ENCODE data around the gene REEP2. TPM values are rescaled to one million over a fixed set of nuclear protein-coding genes. Genes with fewer than 3 reads are reported as not detected.

Gene REEP2
- polyA plus RNA-seq, 3 donors from 2014 or later, result 0.11 to 0.48 TPM; not detected in 1

GRCh38 chr5:138440159-138441073 lies 1.6 kb downstream of the REEP2 start:
- Mint-ChIP-seq H3K9me3 (no peaks in the 10 kb centered on the region), H3K4me3 (peak overlapping the region; percentile 55 to 87 (median 68)), H3K27me3 (ENCODE audit: low read depth in 3 of 3) (peaks cover 0 to 4% (median 3%) of the 10 kb centered on the region in 3 donors), H3K36me3 (peaks cover 0 to 8% (median 1%) of the 10 kb centered on the region in 3 donors), H3K27ac (peak overlapping the region in 4 of 6 donors; percentile 35 to 72 (median 62)), H3K4me1 (peaks cover 16 to 26% of the 10 kb centered on the region in 2 donors)
- DNase-seq, result no peak

GRCh38 chr5:138441221-138441620 lies 2.4 kb downstream of the REEP2 start:
- no peak for DNase-seq
- no peaks in the 10 kb centered on the region for H3K36me3 Mint-ChIP-seq
- H3K4me1 Mint-ChIP-seq, result peaks cover 16 to 26% of the 10 kb centered on the region in 2 donors
- no peak overlapping the region for H3K4me3 Mint-ChIP-seq
- no peak overlapping the region for H3K27ac Mint-ChIP-seq
- H3K27me3 Mint-ChIP-seq (ENCODE audit: low read depth in 3 of 3), result peaks cover 0 to 4% (median 3%) of the 10 kb centered on the region in 3 donors
- no peaks in the 10 kb centered on the region for H3K9me3 Mint-ChIP-seq

GRCh38 chr5:138444078-138444773 lies 5.4 kb downstream of the REEP2 start:
- no peak overlapping the region for H3K4me3 Mint-ChIP-seq

GRCh38 chr5:138444774-138445546 lies 6.1 kb downstream of the REEP2 start:
- Mint-ChIP-seq H3K4me3 (no peak overlapping the region), H3K27ac (peak overlapping the region in 1 of 6 donors; percentile 49), H3K9me3 (no peaks in the 10 kb centered on the region), H3K36me3 (no peaks in the 10 kb centered on the region), H3K27me3 (ENCODE audit: low read depth in 3 of 3) (peaks cover 2 to 5% (median 2%) of the 10 kb centered on the region in 3 donors), H3K4me1 (peaks cover 6 to 8% of the 10 kb centered on the region in 2 donors)
- no peak for DNase-seq

More at GRCh38 chr5:138444078-138444773, 5.4 kb downstream of the REEP2 start:
- H3K4me1 Mint-ChIP-seq, result peaks cover 6 to 11% of the 10 kb centered on the region in 2 donors
- DNase-seq, result no peak
- peaks cover 2 to 5% (median 4%) of the 10 kb centered on the region in 3 donors for H3K27me3 Mint-ChIP-seq (ENCODE audit: low read depth in 3 of 3)
- peak overlapping the region in 1 of 6 donors; percentile 49 for H3K27ac Mint-ChIP-seq
- H3K9me3 Mint-ChIP-seq, result no peaks in the 10 kb centered on the region
- H3K36me3 Mint-ChIP-seq, result no peaks in the 10 kb centered on the region

GRCh38 chr5:138445547-138446271 lies 6.9 kb downstream of the REEP2 start:
- Mint-ChIP-seq H3K27ac (no peak overlapping the region), H3K4me1 (peaks cover 5 to 6% of the 10 kb centered on the region in 2 donors), H3K9me3 (no peaks in the 10 kb centered on the region), H3K27me3 (ENCODE audit: low read depth in 3 of 3) (peaks cover 2 to 5% (median 3%) of the 10 kb centered on the region in 3 donors), H3K4me3 (no peak overlapping the region), H3K36me3 (no peaks in the 10 kb centered on the region)
- no peak for DNase-seq

- DNase-seq, result no peak
- peaks cover 5 to 6% of the 10 kb centered on the region in 2 donors for H3K4me1 Mint-ChIP-seq
- H3K4me3 Mint-ChIP-seq, result no peak overlapping the region
- no peaks in the 10 kb centered on the region for H3K36me3 Mint-ChIP-seq
- H3K27me3 Mint-ChIP-seq (ENCODE audit: low read depth in 3 of 3), result peaks cover 2 to 9% (median 3%) of the 10 kb centered on the region in 3 donors
- H3K27ac Mint-ChIP-seq, result peak overlapping the region in 2 of 6 donors; percentile 40 to 71
- H3K9me3 Mint-ChIP-seq, result no peaks in the 10 kb centered on the region
These were observed 9.2 kb downstream of the REEP2 start for GRCh38 chr5:138448070-138448469.

- Mint-ChIP-seq H3K27ac (peak overlapping the region in 2 of 6 donors; percentile 40 to 46), H3K36me3 (no peaks in the 10 kb centered on the region), H3K4me1 (peaks cover 5 to 6% of the 10 kb centered on the region in 2 donors), H3K4me3 (no peak overlapping the region), H3K27me3 (ENCODE audit: low read depth in 3 of 3) (peaks cover 2 to 9% (median 3%) of the 10 kb centered on the region in 3 donors), H3K9me3 (no peaks in the 10 kb centered on the region)
- DNase-seq, result no peak
These were observed 9.9 kb downstream of the REEP2 start for GRCh38 chr5:138448481-138449398.

- peaks cover 5 to 6% of the 10 kb centered on the region in 2 donors for H3K4me1 Mint-ChIP-seq
- H3K36me3 Mint-ChIP-seq, result no peaks in the 10 kb centered on the region
- H3K27ac Mint-ChIP-seq, result peak overlapping the region in 3 of 6 donors; percentile 28 to 84 (median 77)
- no peaks in the 10 kb centered on the region for H3K9me3 Mint-ChIP-seq
- DNase-seq, result peak; percentile 78 to 79 (median 78)
- H3K27me3 Mint-ChIP-seq (ENCODE audit: low read depth in 3 of 3), result peaks cover 2 to 9% (median 3%) of the 10 kb centered on the region in 3 donors
- H3K4me3 Mint-ChIP-seq, result peak overlapping the region in 2 of 5 donors; percentile 30 to 60
These were observed 10.8 kb downstream of the REEP2 start for GRCh38 chr5:138449501-138450239.

- Mint-ChIP-seq H3K4me1 (peaks cover 5 to 6% of the 10 kb centered on the region in 2 donors), H3K9me3 (no peaks in the 10 kb centered on the region), H3K4me3 (no peak overlapping the region), H3K36me3 (no peaks in the 10 kb centered on the region), H3K27ac (no peak overlapping the region), H3K27me3 (ENCODE audit: low read depth in 3 of 3) (peaks cover 2 to 9% (median 2%) of the 10 kb centered on the region in 3 donors)
- DNase-seq, result no peak
These were observed 12.1 kb downstream of the REEP2 start for GRCh38 chr5:138450971-138451370.

GRCh38 chr5:138452720-138453119 lies 13.9 kb downstream of the REEP2 start:
- Mint-ChIP-seq H3K4me1 (peaks cover 7 to 9% of the 10 kb centered on the region in 2 donors), H3K36me3 (no peaks in the 10 kb centered on the region), H3K27ac (no peak overlapping the region), H3K27me3 (ENCODE audit: low read depth in 3 of 3) (peaks cover 2 to 11% (median 3%) of the 10 kb centered on the region in 3 donors), H3K9me3 (no peaks in the 10 kb centered on the region), H3K4me3 (no peak overlapping the region)
- no peak for DNase-seq

GRCh38 chr5:138453590-138453989 lies 14.7 kb downstream of the REEP2 start:
- Mint-ChIP-seq H3K27ac (no peak overlapping the region), H3K4me1 (peaks cover 15 to 16% of the 10 kb centered on the region in 2 donors), H3K4me3 (no peak overlapping the region), H3K36me3 (no peaks in the 10 kb centered on the region), H3K9me3 (no peaks in the 10 kb centered on the region), H3K27me3 (ENCODE audit: low read depth in 3 of 3) (peaks cover 2 to 14% (median 2%) of the 10 kb centered on the region in 3 donors)
- no peak for DNase-seq

Measured in immature natural killer cell (primary cell).